CD14-positive monocyte (primary cell): ENCODE data around the gene TNIK. TPM values are rescaled to one million over a fixed set of nuclear protein-coding genes. Genes with fewer than 3 reads are reported as not detected.
A peak's percentile ranks its signal among the peaks of the same experiment; 100 is the strongest.

Experiments used
- DNase-seq, 3 donors: peaks; one replicate each; pipeline ENCODE4 v3.0.0-alpha.2; 2011 to 2022
- H2AFZ ChIP-seq: 2 replicates; pipeline ENCODE4 v1.6.0; 2012; ENCODE audit warnings: mild to moderate bottlenecking, low read depth, low read length, inconsistent platforms; ENCODE audit not compliant: insufficient read depth, poor library complexity, severe bottlenecking
- H3K27ac ChIP-seq, 2 donors: 1 replicate in 1 of 2; 2 replicates in 1 of 2; pipeline ENCODE4 v1.5.1; 2012 to 2013; ENCODE audit warnings: low read length in 2 of 2, control low read depth in 1 of 2, inconsistent platforms in 1 of 2, low read depth in 1 of 2, mild to moderate bottlenecking in 1 of 2
- H3K27me3 ChIP-seq, 2 donors: one replicate each; pipeline versions ENCODE4 v1.6.0 to v1.6.1; 2011 to 2013; ENCODE audit warnings: low read length in 2 of 2; ENCODE audit not compliant: control insufficient read depth in 2 of 2, insufficient read depth in 2 of 2
- H3K36me3 ChIP-seq, 2 donors: replicated peaks in 1 of 2; 1 replicate in 1 of 2; 2 replicates in 1 of 2; pipeline versions ENCODE4 v1.5.1 to v1.6.1; 2012 to 2013; ENCODE audit warnings: low read length in 2 of 2, control low read depth in 1 of 2, inconsistent platforms in 1 of 2, mild to moderate bottlenecking in 1 of 2; ENCODE audit not compliant: insufficient read depth in 2 of 2, control insufficient read depth in 1 of 2
- H3K4me1 ChIP-seq, 2 donors: 1 replicate in 1 of 2; 2 replicates in 1 of 2; pipeline versions ENCODE4 v1.5.1 to v1.6.1; 2012 to 2013; ENCODE audit warnings: low read length in 2 of 2, control low read depth in 1 of 2, inconsistent platforms in 1 of 2, mild to moderate bottlenecking in 1 of 2, moderate library complexity in 1 of 2; ENCODE audit not compliant: insufficient read depth in 2 of 2, control insufficient read depth in 1 of 2
- H3K4me2 ChIP-seq: replicated peaks from 2 replicates; pipeline ENCODE3; 2012; ENCODE audit warnings: low read length, moderate library complexity, mild to moderate bottlenecking; ENCODE audit not compliant: poor library complexity, severe bottlenecking; ENCODE audit errors: extremely low read depth
- H3K4me3 ChIP-seq, 3 experiments: fragments of 200-600 bp in 1 of 3; sonication (generic) in 1 of 3; replicated peaks in 1 of 3; 1 replicate in 2 of 3; 2 replicates in 1 of 3; pipeline ENCODE4 v1.5.1; 2011 to 2013; ENCODE audit warnings: low read length in 3 of 3, mild to moderate bottlenecking in 3 of 3, control low read depth in 2 of 3, low read depth in 2 of 3, inconsistent platforms in 1 of 3, moderate library complexity in 1 of 3
- H3K79me2 ChIP-seq: 2 replicates; pipeline ENCODE4 v1.6.0; 2012; ENCODE audit warnings: mild to moderate bottlenecking, control low read depth, inconsistent platforms, low read length, moderate library complexity; ENCODE audit not compliant: insufficient read depth
- H3K9ac ChIP-seq: 2 replicates; pipeline ENCODE4 v1.6.0; 2017; ENCODE audit warnings: low read length, mild to moderate bottlenecking; ENCODE audit not compliant: insufficient read depth, poor library complexity, severe bottlenecking
- H3K9me3 ChIP-seq, 2 donors: replicated peaks in 1 of 2; 1 replicate in 1 of 2; 2 replicates in 1 of 2; pipeline versions ENCODE4 v1.5.1 to v1.6.1; 2012 to 2013; ENCODE audit warnings: low read length in 2 of 2, control low read depth in 1 of 2; ENCODE audit not compliant: control insufficient read depth in 1 of 2, insufficient read depth in 1 of 2
- H4K20me1 ChIP-seq: 2 replicates; pipeline ENCODE4 v1.6.0; 2012; ENCODE audit warnings: mild to moderate bottlenecking, low read length, control low read depth, moderate library complexity; ENCODE audit not compliant: insufficient read depth
- H3K27ac Mint-ChIP-seq, 7 donors: one replicate each; pipeline ENCODE4 v1.8.0; 2020; ENCODE audit warnings: mild to moderate bottlenecking in 7 of 7, mixed read lengths in 7 of 7, moderate library complexity in 6 of 7, inconsistent platforms in 2 of 7
- H3K27me3 Mint-ChIP-seq, 3 donors: one replicate each; pipeline ENCODE4 v1.8.0; 2021 to 2022; ENCODE audit warnings: low read depth in 3 of 3, mild to moderate bottlenecking in 3 of 3, mixed read lengths in 3 of 3, moderate library complexity in 3 of 3, inconsistent platforms in 1 of 3
- H3K36me3 Mint-ChIP-seq, 2 donors: one replicate each; pipeline ENCODE4 v1.8.0; 2020; ENCODE audit warnings: mixed read lengths in 2 of 2, inconsistent platforms in 1 of 2, mild to moderate bottlenecking in 1 of 2
- H3K4me1 Mint-ChIP-seq: one replicate; pipeline ENCODE4 v1.8.0; 2020; ENCODE audit warnings: mild to moderate bottlenecking, mixed read lengths
- H3K4me3 Mint-ChIP-seq, 2 donors: one replicate each; pipeline ENCODE4 v1.8.0; 2020; ENCODE audit warnings: mild to moderate bottlenecking in 2 of 2, mixed read lengths in 2 of 2, moderate library complexity in 1 of 2
- H3K9me3 Mint-ChIP-seq, 7 donors: one replicate each; pipeline ENCODE4 v1.8.0; 2020 to 2022; ENCODE audit warnings: mixed read lengths in 7 of 7, mild to moderate bottlenecking in 6 of 7, moderate library complexity in 6 of 7, inconsistent platforms in 2 of 7
- CTCF ChIP-seq: fragments of 200-600 bp; IDR thresholded peaks from one replicate; pipeline ENCODE4 v1.8.0; 2022; ENCODE audit warnings: antibody characterized with exemption, mild to moderate bottlenecking
- WGBS: methylation state at CpG from one replicate; pipeline ENCODE4 v1.1.5; 2013; ENCODE audit warnings: missing lambda C conversion rate; ENCODE audit not compliant: insufficient coverage; 5-methylcytosine and 5-hydroxymethylcytosine counted together
- intact Hi-C, 2 donors: fragments of 100-400 bp; cut with micrococcal nuclease; formaldehyde crosslinking; loops; one replicate each; pipeline versions ENCODE4 v1.15.0 to v1.15.1; 2023
- polyA plus RNA-seq, 3 donors: library from polyadenylated mRNA; depleted of rRNA in 1 of 3; unstranded in 2 of 3; stranded (reverse) in 1 of 3; fragments of 300-500 nt in 2 of 3; fragments of >200 nt in 1 of 3; fragmentation: Illumina TruSeq in 2 of 3; gene quantifications; 1 replicate in 2 of 3; 2 replicates in 1 of 3; pipeline ENCODE4 v1.2.3, GENCODE V29; 2012 to 2021

The TNIK gene
- polyA plus RNA-seq, 3 donors = 0.36 to 1.8 (median 0.75) TPM

- intact Hi-C loops = no loop called here
- Mint-ChIP-seq H3K36me3 (no peaks in the 10 kb centered on the region), H3K4me3 (no peak overlapping the region), H3K4me1 (peaks cover 36% of the 10 kb centered on the region), H3K27me3 (peaks cover 0 to 2% (median 0%) of the 10 kb centered on the region in 3 donors), H3K27ac (peak overlapping the region in 2 of 7 donors; percentile 33 to 35), H3K9me3 (peaks cover 0 to 7% (median 0%) of the 10 kb centered on the region in 7 donors)
- peaks cover 23 to 37% of the 10 kb centered on the region in 2 donors for H3K4me1 ChIP-seq
- H3K4me3 ChIP-seq = no peak overlapping the region
- no peaks in the 10 kb centered on the region for H4K20me1 ChIP-seq
- no peaks in the 10 kb centered on the region for H3K79me2 ChIP-seq
- 100% methylated on average over 4 of the region's 5 CpGs for WGBS
- no peak overlapping the region for H2AFZ ChIP-seq
- TF ChIP-seq CTCF = no peak
- no peaks in the 10 kb centered on the region for H3K9me3 ChIP-seq
- H3K27me3 ChIP-seq = no peaks in the 10 kb centered on the region
- H3K27ac ChIP-seq = no peak overlapping the region
- no peak overlapping the region for H3K9ac ChIP-seq
- no peak overlapping the region for H3K4me2 ChIP-seq
- no peaks in the 10 kb centered on the region for H3K36me3 ChIP-seq
- DNase-seq = no peak
Measured at GRCh38 chr3:171176244-171176933, 283.8 kb downstream of the TNIK start.

- intact Hi-C loops = no loop called here
- Histone ChIP-seq H3K27ac (no peak overlapping the region), H3K4me1 (peaks cover 23 to 37% of the 10 kb centered on the region in 2 donors), H3K79me2 (no peaks in the 10 kb centered on the region), H3K9me3 (no peaks in the 10 kb centered on the region), H2AFZ (no peak overlapping the region), H3K27me3 (no peaks in the 10 kb centered on the region), H3K4me3 (no peak overlapping the region), H4K20me1 (no peaks in the 10 kb centered on the region), H3K9ac (no peak overlapping the region), H3K4me2 (no peak overlapping the region), H3K36me3 (no peaks in the 10 kb centered on the region)
- DNase-seq = no peak
- WGBS = 97% methylated on average over 6 of the region's 7 CpGs
- Mint-ChIP-seq H3K36me3 (no peaks in the 10 kb centered on the region), H3K9me3 (peaks cover 0 to 7% (median 0%) of the 10 kb centered on the region in 7 donors), H3K4me3 (no peak overlapping the region), H3K27ac (no peak overlapping the region), H3K27me3 (peaks cover 0 to 2% (median 0%) of the 10 kb centered on the region in 3 donors), H3K4me1 (peaks cover 36% of the 10 kb centered on the region)
- no peak for TF ChIP-seq CTCF
Measured at GRCh38 chr3:171175741-171176234, 284.4 kb downstream of the TNIK start.
